Endothelial cell of umbilical vein (primary cell): ENCODE results near the gene C17orf67. TPM values are rescaled to one million over a fixed set of nuclear protein-coding genes. Genes with fewer than 3 reads are reported as not detected.

Source experiments
- BruUV-seq: library from RNA; stranded (reverse); fragments of 400-500 nt; replicated peaks from 2 replicates; lab custom pipeline; 2021; lab: Mats Ljungman, UMichigan
- CTCF ChIA-PET: fragments of 300-600, 350-600 bp; sonication (Branson Sonifier 250); formaldehyde crosslinking; loops from one replicate; lab custom pipeline; 2021; ENCODE audit warnings: antibody characterized with exemption, inconsistent platforms; lab: Charles Lee
- POLR2A ChIA-PET: fragments of 300-600, 350-600 bp; sonication (Branson Sonifier 250); formaldehyde crosslinking; loops from one replicate; lab custom pipeline; 2021; ENCODE audit warnings: antibody characterized with exemption, inconsistent platforms; lab: Charles Lee
- DNase-seq: peaks from one replicate; pipeline ENCODE4 v3.0.0-alpha.2; 2011; ENCODE audit warnings: low read depth, low spot score
- FAIRE-seq: peaks from 2 replicates; lab custom pipeline; 2011; peaks lifted over from hg19 to GRCh38; lab: Jason Lieb, UNC
- H2AFZ ChIP-seq: 2 replicates; pipeline ENCODE4 v1.6.0; 2012; ENCODE audit warnings: low read depth, low read length, control low read depth, inconsistent platforms
- H3K27ac ChIP-seq: 2 replicates; pipeline ENCODE4 v1.5.1; 2011; ENCODE audit warnings: low read depth, mild to moderate bottlenecking, control low read depth, low read length, moderate library complexity; ENCODE audit not compliant: insufficient read depth
- H3K27me3 ChIP-seq, 2 experiments: 2 replicates each; pipeline versions ENCODE4 v1.6.0 to v1.6.1; 2011; ENCODE audit warnings: low read length in 2 of 2, mixed read lengths in 1 of 2; ENCODE audit not compliant: control insufficient read depth in 2 of 2, insufficient read depth in 2 of 2
- H3K36me3 ChIP-seq, 2 experiments: 2 replicates in 1 of 2; 3 replicates in 1 of 2; pipeline ENCODE4 v1.5.1; 2011; ENCODE audit warnings: low read length in 2 of 2, mild to moderate bottlenecking in 1 of 2, moderate library complexity in 1 of 2; ENCODE audit not compliant: control insufficient read depth in 2 of 2, insufficient read depth in 2 of 2; ENCODE audit errors: extremely low read depth in 1 of 2
- H3K4me1 ChIP-seq: 3 replicates; pipeline ENCODE4 v1.5.1; 2011; ENCODE audit warnings: mild to moderate bottlenecking, low read length; ENCODE audit not compliant: control insufficient read depth, insufficient read depth; ENCODE audit errors: extremely low read depth
- H3K4me2 ChIP-seq: 2 replicates; pipeline ENCODE4 v1.6.1; 2011; ENCODE audit warnings: low read length, control low read depth, mixed read lengths; ENCODE audit not compliant: insufficient read depth
- H3K4me3 ChIP-seq, 3 experiments: fragments of 200-600 bp in 1 of 3; sonication (generic), shearing (Covaris generic) in 1 of 3; replicated peaks in 1 of 3; 2 replicates each; pipeline ENCODE4 v1.5.1; 2011 to 2016; ENCODE audit warnings: control low read depth in 3 of 3, low read length in 3 of 3, mild to moderate bottlenecking in 2 of 3, inconsistent platforms in 1 of 3, low read depth in 1 of 3, moderate library complexity in 1 of 3; ENCODE audit not compliant: insufficient read depth in 1 of 3
- H3K79me2 ChIP-seq: 2 replicates; pipeline ENCODE4 v1.6.0; 2012; ENCODE audit warnings: low read length, inconsistent platforms; ENCODE audit not compliant: control insufficient read depth, insufficient read depth
- H3K9ac ChIP-seq: replicated peaks from 2 replicates; pipeline ENCODE3; 2011; ENCODE audit warnings: low read length, control low read depth; ENCODE audit not compliant: insufficient read depth; ENCODE audit errors: extremely low read depth
- H3K9me1 ChIP-seq: replicated peaks from 3 replicates; pipeline ENCODE4 v1.6.0; 2011; ENCODE audit warnings: mild to moderate bottlenecking, low read length; ENCODE audit not compliant: control insufficient read depth, insufficient read depth; ENCODE audit errors: extremely low read depth
- H3K9me3 ChIP-seq: replicated peaks from 2 replicates; pipeline ENCODE4 v1.5.1; 2012; ENCODE audit warnings: low read length, inconsistent platforms; ENCODE audit not compliant: control insufficient read depth, insufficient read depth
- H4K20me1 ChIP-seq: replicated peaks from 2 replicates; pipeline ENCODE3; 2011; ENCODE audit warnings: mild to moderate bottlenecking, low read length; ENCODE audit not compliant: control insufficient read depth, insufficient read depth; ENCODE audit errors: extremely low read depth
- EZH2 ChIP-seq: IDR thresholded peaks from 2 replicates; pipeline ENCODE4 v1.6.1; 2012; ENCODE audit warnings: borderline replicate concordance, low read depth, mild to moderate bottlenecking, moderate library complexity, low read length, inconsistent platforms; ENCODE audit not compliant: severe bottlenecking
- FOS ChIP-seq: IDR thresholded peaks from 2 replicates; pipeline ENCODE4 v1.6.1; 2011; ENCODE audit warnings: mild to moderate bottlenecking, low read length, moderate library complexity, borderline replicate concordance; ENCODE audit not compliant: insufficient read depth
- GATA2 ChIP-seq: IDR thresholded peaks from 2 replicates; pipeline ENCODE4 v1.7.0; 2011; ENCODE audit warnings: low read depth, mild to moderate bottlenecking, moderate library complexity, mixed read lengths, low read length; ENCODE audit not compliant: insufficient read length, insufficient read depth
- JUN ChIP-seq: IDR thresholded peaks from 2 replicates; pipeline ENCODE4 v1.6.1; 2011; ENCODE audit warnings: borderline replicate concordance, low read depth; ENCODE audit not compliant: insufficient read length, insufficient read depth
- MYC ChIP-seq: IDR thresholded peaks from one replicate; pipeline ENCODE4 v1.6.1; 2011; ENCODE audit warnings: mild to moderate bottlenecking, low read depth, low read length
- POLR2A ChIP-seq: IDR thresholded peaks from 2 replicates; pipeline ENCODE4 v1.6.1; 2012; ENCODE audit warnings: low read depth, mild to moderate bottlenecking, control low read depth, low read length
- POLR2AphosphoS5 ChIP-seq: IDR thresholded peaks from 2 replicates; pipeline ENCODE4 v1.6.1; 2012; ENCODE audit warnings: low read depth, mild to moderate bottlenecking, control low read depth, low read length, moderate library complexity; ENCODE audit not compliant: insufficient read depth
- dilution Hi-C: fragments of 300-500 bp; cut with MboI; formaldehyde crosslinking; loops from one replicate; pipeline ENCODE4 v1.15.0; 2019; ENCODE audit warnings: low sequenced_read_pairs; ENCODE audit not compliant: extremely low pct_ligation_motif_present
- intact Hi-C: fragments of 100-400 bp; cut with micrococcal nuclease; formaldehyde crosslinking; loops from one replicate; pipeline ENCODE4 v1.10.0; 2022
- polyA plus RNA-seq, 4 experiments: library from polyadenylated mRNA; depleted of rRNA in 3 of 4; stranded (reverse) in 3 of 4; unstranded in 1 of 4; fragments of >200 nt; gene quantifications; 2 replicates each; pipeline versions ENCODE4 v1.2.1 to v1.2.3, GENCODE V29; 2011 to 2012; ENCODE audit warnings: missing spikeins in 1 of 4
- total RNA-seq: library from RNA; stranded (reverse); gene quantifications from 2 replicates; pipeline ENCODE4 v1.2.3, GENCODE V29; 2021
- TF ChIP-seq, protein P1 (sequence below), 2 donors: IDR thresholded peaks; 1 replicate in 1 of 2; 2 replicates in 1 of 2; pipeline ENCODE4 v1.5.1; 2011; ENCODE audit warnings: low read length in 2 of 2, mild to moderate bottlenecking in 2 of 2, moderate library complexity in 2 of 2, control low read depth in 1 of 2, inconsistent platforms in 1 of 2, low read depth in 1 of 2; ENCODE audit not compliant: insufficient read depth in 1 of 2; ENCODE audit errors: extremely low read depth in 1 of 2
- TF ChIP-seq, protein P2 (sequence below): IDR thresholded peaks from 2 replicates; pipeline ENCODE4 v1.6.1; 2011; ENCODE audit not compliant: insufficient read depth, insufficient read length

C17orf67 gene
- total and polyA plus RNA-seq, 2 donors (not counting 3 experiments of a cell fraction or from before 2014, with no cell fraction given) = 1.9 to 5.8 TPM

DNA sequence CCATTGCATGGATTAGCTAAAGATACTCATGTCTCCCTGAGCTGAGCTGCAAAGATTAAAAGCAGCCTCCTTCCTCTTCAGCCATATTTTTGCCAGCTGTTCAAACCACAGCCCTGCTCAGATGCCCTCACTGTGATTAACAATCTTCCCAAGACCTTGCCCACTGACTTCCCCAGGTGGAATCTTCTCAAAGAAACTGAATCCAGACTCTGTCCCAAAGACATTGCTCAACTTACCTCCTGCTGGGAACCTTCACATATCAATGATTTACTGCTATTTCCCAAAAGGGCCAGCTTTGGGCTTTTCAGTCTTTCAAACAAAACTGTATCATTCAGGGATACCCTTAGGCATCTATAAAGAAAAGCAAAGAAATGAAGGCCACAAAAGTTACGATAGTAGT, 9.2 kb downstream of the C17orf67 start:
- Histone ChIP-seq H3K79me2 (no peaks in the 10 kb centered on the region), H3K4me1 (peaks cover 19% of the 10 kb centered on the region), H3K27me3 (no peaks in the 10 kb centered on the region), H3K36me3 (peaks cover 0 to 2% of the 10 kb centered on the region in 2 experiments), H3K4me2 (no peak overlapping the region), H3K9me3 (no peaks in the 10 kb centered on the region), H3K9me1 (no peaks in the 10 kb centered on the region), H2AFZ (no peak overlapping the region), H3K27ac (no peak overlapping the region), H3K9ac (no peak overlapping the region), H4K20me1 (no peaks in the 10 kb centered on the region), H3K4me3 (no peak overlapping the region)
- intact Hi-C loops (loop anchor here (5.0 kb wide), 1 partner anchor 232 kb away; the partner anchor contains the start of gene NOG), dilution Hi-C loops (no loop called here)
- TF ChIP-seq, protein P1, sequence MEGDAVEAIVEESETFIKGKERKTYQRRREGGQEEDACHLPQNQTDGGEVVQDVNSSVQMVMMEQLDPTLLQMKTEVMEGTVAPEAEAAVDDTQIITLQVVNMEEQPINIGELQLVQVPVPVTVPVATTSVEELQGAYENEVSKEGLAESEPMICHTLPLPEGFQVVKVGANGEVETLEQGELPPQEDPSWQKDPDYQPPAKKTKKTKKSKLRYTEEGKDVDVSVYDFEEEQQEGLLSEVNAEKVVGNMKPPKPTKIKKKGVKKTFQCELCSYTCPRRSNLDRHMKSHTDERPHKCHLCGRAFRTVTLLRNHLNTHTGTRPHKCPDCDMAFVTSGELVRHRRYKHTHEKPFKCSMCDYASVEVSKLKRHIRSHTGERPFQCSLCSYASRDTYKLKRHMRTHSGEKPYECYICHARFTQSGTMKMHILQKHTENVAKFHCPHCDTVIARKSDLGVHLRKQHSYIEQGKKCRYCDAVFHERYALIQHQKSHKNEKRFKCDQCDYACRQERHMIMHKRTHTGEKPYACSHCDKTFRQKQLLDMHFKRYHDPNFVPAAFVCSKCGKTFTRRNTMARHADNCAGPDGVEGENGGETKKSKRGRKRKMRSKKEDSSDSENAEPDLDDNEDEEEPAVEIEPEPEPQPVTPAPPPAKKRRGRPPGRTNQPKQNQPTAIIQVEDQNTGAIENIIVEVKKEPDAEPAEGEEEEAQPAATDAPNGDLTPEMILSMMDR (IDR thresholded peaks at IDR 0.05; ENCODE audit: extremely low read depth in 1 of 2, insufficient read depth in 1 of 2, low read depth in 1 of 2, low read length in 2 of 2) = no peak
- TF ChIP-seq POLR2AphosphoS5 (no peak), FOS (no peak), GATA2 (no peak), MYC (no peak), JUN (no peak), EZH2 (no peak), POLR2A (no peak)
- TF ChIP-seq, protein P2, sequence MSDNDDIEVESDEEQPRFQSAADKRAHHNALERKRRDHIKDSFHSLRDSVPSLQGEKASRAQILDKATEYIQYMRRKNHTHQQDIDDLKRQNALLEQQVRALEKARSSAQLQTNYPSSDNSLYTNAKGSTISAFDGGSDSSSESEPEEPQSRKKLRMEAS = no peak
- DNase-seq = no peak
- BruUV-seq = no TSS peak
- POLR2A ChIA-PET = no interaction called here
- CTCF ChIA-PET = interaction anchor here (0.9 to 8.4 kb wide), 4 partner anchors 8 to 118 kb away, joined by 3 to 148 read pairs (median 3); partner anchors contain the start of gene DGKE
- no peak for FAIRE-seq
